SJSA1 (cell line): ENCODE results near the gene IQGAP2. TPM values are rescaled to one million over a fixed set of nuclear protein-coding genes. Genes with fewer than 3 reads are reported as not detected.

Experiments
- DNase-seq, 2 experiments: peaks; one replicate each; pipeline ENCODE4 v3.0.0-alpha.2; 2015 to 2020; ENCODE audit warnings: low spot score in 2 of 2, low read depth in 1 of 2
- H3K27ac ChIP-seq: fragments of 250-450 bp; sonication (Bioruptor Pico); 2 replicates; pipeline ENCODE4 v1.5.1; 2020; ENCODE audit warnings: mild to moderate bottlenecking, moderate library complexity
- H3K27me3 ChIP-seq: fragments of 250-450 bp; sonication (Bioruptor Pico); replicated peaks from 2 replicates; pipeline ENCODE4 v1.5.1; 2020; ENCODE audit warnings: mild to moderate bottlenecking, moderate library complexity
- H3K36me3 ChIP-seq: fragments of 250-450 bp; sonication (Bioruptor Pico); 2 replicates; pipeline ENCODE4 v1.5.1; 2020; ENCODE audit warnings: mild to moderate bottlenecking
- H3K4me1 ChIP-seq: fragments of 250-450 bp; sonication (Bioruptor Pico); replicated peaks from 2 replicates; pipeline ENCODE4 v1.6.1; 2021; ENCODE audit warnings: mild to moderate bottlenecking
- H3K4me3 ChIP-seq: fragments of 250-450 bp; sonication (Bioruptor Pico); 2 replicates; pipeline ENCODE4 v1.5.1; 2020; ENCODE audit warnings: mild to moderate bottlenecking
- H3K9me3 ChIP-seq: fragments of 250-450 bp; sonication (Bioruptor Pico); replicated peaks from 2 replicates; pipeline ENCODE4 v1.5.1; 2020; ENCODE audit warnings: mild to moderate bottlenecking
- total RNA-seq: library from RNA; depleted of rRNA; stranded (reverse); fragments of >200 nt; shearing (Covaris generic); gene quantifications from 2 replicates; pipeline ENCODE4 v1.2.3, GENCODE V29; 2014

IQGAP2 gene
- total RNA-seq, 1 experiment from 2014 or later, result 0.37 TPM

DNA sequence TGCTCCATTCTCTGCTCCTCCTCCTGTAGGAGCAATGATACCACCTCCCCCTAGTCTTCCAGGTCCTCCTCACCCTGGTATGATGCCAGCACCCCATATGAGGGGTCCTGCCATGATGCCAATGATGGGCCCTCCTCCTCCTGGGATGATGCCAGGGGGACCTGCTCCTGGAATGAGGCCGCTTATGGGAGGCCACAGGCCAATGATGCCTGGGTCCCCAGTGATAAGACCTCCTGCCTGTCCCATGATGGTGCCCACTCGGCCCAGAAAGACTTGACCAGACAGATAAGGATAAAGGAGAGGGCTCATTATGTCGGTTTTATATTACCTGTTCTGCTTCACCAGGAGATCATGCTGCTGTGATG is 26.2 kb upstream of the IQGAP2 start:
- Histone ChIP-seq H3K4me3 (no peak overlapping the region), H3K4me1 (peaks cover 12% of the 10 kb centered on the region), H3K27ac (no peak overlapping the region), H3K9me3 (no peaks in the 10 kb centered on the region), H3K27me3 (no peaks in the 10 kb centered on the region), H3K36me3 (no peaks in the 10 kb centered on the region)
- DNase-seq, result no peak

DNA sequence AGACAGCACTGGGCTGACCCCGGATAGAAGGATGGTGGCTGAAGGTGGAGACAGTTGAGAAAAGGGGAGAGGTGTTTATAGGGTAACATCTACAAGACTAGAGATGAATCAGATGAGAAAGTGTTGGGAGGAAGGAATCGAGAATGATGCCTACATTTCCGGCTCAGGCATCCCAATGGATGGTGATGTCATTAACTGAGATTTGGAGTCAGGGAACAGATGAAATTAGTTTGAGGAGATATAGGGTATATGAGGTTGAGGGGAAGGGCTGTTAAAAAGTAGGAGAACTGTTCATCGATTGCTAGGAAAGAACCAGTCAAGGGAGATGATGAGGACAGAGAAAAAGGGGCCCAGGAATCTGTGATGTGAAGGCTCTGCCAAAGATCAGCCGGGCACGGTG is 24.7 kb upstream of the IQGAP2 start:
- Histone ChIP-seq H3K4me3 (no peak overlapping the region), H3K9me3 (no peaks in the 10 kb centered on the region)

DNA sequence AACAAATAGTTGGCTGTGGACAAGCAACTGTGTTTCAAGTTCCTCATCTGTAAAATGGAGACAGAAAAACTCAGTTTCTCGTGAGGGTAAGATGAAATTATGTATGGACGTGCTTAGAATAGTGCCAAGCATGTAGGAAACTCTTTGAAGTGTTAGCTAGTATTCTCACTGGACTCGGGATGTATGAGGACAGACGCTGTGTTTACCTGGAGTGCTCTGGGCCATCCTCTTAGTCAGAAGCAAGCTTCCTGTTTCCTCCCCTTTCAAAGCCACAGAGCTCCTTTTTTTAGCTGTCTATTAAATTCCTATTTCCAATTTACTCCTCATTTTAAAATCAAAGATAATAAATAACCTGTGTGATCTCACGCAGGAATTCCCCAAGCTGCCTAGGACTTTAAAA is 23.8 kb upstream of the IQGAP2 start:
- H3K36me3 ChIP-seq, result no peaks in the 10 kb centered on the region
- DNase-seq, result no peak
- H3K27me3 ChIP-seq, result no peaks in the 10 kb centered on the region
- no peaks in the 10 kb centered on the region for H3K9me3 ChIP-seq
- no peaks in the 10 kb centered on the region for H3K4me1 ChIP-seq
- H3K27ac ChIP-seq, result no peak overlapping the region
- H3K4me3 ChIP-seq, result no peak overlapping the region

More for the DNA sequence above, 24.7 kb upstream of the IQGAP2 start:
- Histone ChIP-seq H3K27ac (no peak overlapping the region), H3K4me1 (no peaks in the 10 kb centered on the region), H3K27me3 (no peaks in the 10 kb centered on the region), H3K36me3 (no peaks in the 10 kb centered on the region)
- no peak for DNase-seq

DNA sequence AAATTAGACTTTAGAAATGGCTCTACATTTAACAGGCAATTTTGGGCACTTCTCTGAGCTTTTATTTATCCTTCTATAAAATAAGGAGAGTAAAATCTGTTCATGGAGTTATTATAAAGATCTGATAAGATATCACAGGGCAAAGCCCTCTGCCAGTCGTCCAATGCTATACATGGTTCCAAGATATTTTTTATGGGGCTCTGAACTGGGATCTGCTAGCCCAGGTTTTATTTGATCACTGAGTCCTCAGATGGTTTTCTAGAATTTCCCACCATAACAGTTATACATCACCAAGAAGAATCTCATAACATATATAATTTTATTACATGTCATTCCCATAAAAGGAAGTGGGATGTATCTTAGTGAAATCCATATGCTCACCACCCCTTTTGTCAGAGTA is 23.2 kb upstream of the IQGAP2 start:
- Histone ChIP-seq H3K27me3 (no peaks in the 10 kb centered on the region), H3K4me3 (no peak overlapping the region), H3K9me3 (no peaks in the 10 kb centered on the region), H3K36me3 (no peaks in the 10 kb centered on the region), H3K27ac (no peak overlapping the region), H3K4me1 (no peaks in the 10 kb centered on the region)
- DNase-seq, result no peak

DNA sequence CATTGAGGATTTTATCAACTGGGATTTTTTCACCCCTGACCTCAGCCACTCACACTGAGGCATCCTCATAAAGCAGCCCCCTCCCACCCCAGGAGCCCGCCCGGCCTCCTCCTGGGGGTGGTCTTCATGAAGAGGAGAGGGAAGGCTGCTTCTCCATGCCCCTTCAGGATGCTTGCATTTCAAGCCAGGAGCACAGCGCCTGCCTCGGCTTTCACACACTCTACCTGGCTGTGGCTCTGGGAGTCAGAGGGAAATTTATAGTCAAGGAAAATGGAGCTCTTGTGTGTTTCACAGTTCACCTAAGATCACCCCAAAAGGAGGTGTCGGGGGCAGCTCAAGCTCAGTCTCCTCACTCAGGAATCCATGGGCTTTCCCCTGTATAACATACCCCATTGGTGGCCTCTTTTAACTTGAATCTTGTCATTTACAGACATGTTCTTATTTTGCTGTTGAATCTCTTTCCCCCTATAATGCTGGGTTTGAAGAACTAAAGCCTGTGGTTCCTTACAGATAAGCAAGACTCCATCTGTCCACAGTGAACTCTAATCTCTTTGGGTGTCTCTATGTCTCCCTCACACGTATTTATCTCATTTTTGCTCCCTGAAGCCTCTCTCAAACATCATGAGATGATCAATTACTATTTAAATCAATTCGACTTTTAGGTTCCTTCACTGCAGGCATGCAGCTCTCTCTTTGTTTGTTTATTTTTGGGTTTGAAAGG is 22.6 kb upstream of the IQGAP2 start:
- H3K4me1 ChIP-seq, result no peaks in the 10 kb centered on the region
- no peaks in the 10 kb centered on the region for H3K27me3 ChIP-seq
- no peak overlapping the region for H3K4me3 ChIP-seq
- no peaks in the 10 kb centered on the region for H3K36me3 ChIP-seq
- no peaks in the 10 kb centered on the region for H3K9me3 ChIP-seq
- no peak overlapping the region for H3K27ac ChIP-seq
- no peak for DNase-seq

DNA sequence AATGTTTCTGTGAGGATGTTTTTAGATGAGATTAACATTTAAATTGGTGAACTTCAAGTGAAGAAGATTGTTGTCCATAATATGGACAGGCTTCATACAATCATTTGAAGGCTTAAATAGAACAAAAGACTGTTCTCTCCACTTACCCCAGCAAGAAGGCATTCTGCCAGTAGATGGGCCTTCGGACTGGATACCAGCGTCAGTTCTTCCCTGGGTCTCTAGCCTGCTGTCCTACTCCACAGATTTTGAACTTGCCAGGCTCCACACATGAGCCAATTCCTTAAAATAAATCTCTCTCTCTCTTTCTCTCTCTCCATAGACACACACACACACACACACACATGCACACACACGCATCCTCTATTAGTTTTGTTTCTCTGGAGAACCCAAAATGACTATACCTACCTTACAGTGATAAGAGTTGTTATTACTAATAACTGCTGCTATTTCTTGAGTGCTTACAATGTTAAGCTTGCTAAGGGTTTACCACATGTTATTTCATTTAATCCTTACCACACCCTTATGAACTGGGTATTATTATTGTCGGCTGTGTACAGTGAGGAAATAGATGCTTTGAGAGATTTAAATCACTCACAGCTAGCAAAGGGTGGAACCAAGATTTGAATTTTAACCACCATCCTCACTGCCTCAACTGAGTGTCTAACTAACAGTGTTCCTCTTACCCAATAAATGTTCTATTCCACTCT is 19.8 kb upstream of the IQGAP2 start:
- DNase-seq, result no peak

DNA sequence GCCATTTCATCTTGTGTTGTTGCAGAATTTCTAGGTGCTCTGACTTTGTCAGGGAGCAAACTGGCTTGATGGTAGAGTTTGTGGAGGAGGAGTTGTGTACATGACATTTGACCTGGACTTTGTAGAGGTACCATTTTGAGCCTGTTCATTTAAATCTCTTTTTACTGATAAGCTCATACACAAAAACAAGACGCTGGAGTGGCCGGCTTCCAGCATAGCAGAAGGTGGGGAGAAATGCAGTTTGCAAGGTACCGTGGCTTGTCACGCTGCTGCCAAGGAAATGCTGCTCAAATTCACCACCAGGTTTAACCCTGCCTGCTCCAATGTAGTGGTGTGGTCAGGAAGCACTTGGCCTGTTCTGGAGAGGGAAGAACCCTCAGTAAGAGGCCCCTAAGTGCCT is 18.9 kb upstream of the IQGAP2 start:
- H3K36me3 ChIP-seq, result no peaks in the 10 kb centered on the region
- no peak overlapping the region for H3K27ac ChIP-seq
- no peaks in the 10 kb centered on the region; the same call in 1 of the 2 replicates for H3K27me3 ChIP-seq
- H3K4me3 ChIP-seq, result no peak overlapping the region
- no peak for DNase-seq
- no peaks in the 10 kb centered on the region for H3K4me1 ChIP-seq
- no peaks in the 10 kb centered on the region for H3K9me3 ChIP-seq

More for the DNA sequence above, 19.8 kb upstream of the IQGAP2 start:
- no peaks in the 10 kb centered on the region for H3K9me3 ChIP-seq
- H3K36me3 ChIP-seq, result no peaks in the 10 kb centered on the region
- no peak overlapping the region for H3K27ac ChIP-seq
- no peak overlapping the region for H3K4me3 ChIP-seq
- H3K4me1 ChIP-seq, result no peaks in the 10 kb centered on the region
- no peaks in the 10 kb centered on the region; the same call in 1 of the 2 replicates for H3K27me3 ChIP-seq

DNA sequence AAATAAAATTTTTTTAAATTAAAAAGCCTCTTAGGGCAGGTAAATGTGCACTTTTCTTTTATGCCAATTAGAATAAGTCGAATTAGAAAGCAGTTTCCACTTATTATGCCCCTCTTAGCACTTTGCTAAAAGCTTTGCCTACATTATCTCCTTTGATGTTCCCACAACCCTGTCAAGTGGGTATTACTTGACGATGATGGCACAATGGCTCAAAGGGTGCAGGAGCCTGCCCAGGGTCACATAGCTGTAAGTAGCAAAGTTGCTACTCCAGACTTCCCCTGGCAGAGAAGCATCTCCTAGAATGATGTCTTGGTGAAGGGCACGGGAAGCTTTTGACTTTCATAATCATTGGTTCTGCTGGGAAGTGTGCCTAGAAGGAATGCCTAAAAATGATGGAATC is 18.4 kb upstream of the IQGAP2 start:
- no peaks in the 10 kb centered on the region; the same call in 1 of the 2 replicates for H3K27me3 ChIP-seq
- no peak overlapping the region for H3K27ac ChIP-seq
- no peak for DNase-seq
- H3K36me3 ChIP-seq, result no peaks in the 10 kb centered on the region
- no peaks in the 10 kb centered on the region for H3K4me1 ChIP-seq
- no peaks in the 10 kb centered on the region for H3K9me3 ChIP-seq
- H3K4me3 ChIP-seq, result no peak overlapping the region

DNA sequence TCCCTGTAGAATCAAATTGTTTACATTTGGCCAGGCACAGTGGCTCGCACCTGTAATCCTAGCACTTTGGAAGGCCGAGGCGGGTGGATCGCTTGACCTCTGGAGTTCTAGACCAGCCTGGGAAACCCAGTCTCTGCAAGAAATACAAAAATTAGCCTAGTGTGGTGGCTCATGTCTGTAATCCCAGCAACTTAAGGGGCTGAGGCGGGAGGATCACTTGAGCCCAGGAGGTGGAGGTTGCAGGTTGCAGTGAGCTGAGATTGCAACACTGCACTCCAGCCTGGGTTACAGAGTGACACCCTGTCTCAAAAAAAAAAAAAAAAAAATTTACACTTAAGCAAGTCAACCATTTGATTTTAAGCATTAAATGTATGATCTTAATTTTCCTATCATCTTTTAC is 17.5 kb upstream of the IQGAP2 start:
- H3K36me3 ChIP-seq, result no peaks in the 10 kb centered on the region
- DNase-seq, result no peak
- no peaks in the 10 kb centered on the region for H3K9me3 ChIP-seq
- H3K4me1 ChIP-seq, result no peaks in the 10 kb centered on the region
- H3K27me3 ChIP-seq, result no peaks in the 10 kb centered on the region; the same call in 1 of the 2 replicates
- H3K4me3 ChIP-seq, result no peak overlapping the region
- no peak overlapping the region for H3K27ac ChIP-seq

DNA sequence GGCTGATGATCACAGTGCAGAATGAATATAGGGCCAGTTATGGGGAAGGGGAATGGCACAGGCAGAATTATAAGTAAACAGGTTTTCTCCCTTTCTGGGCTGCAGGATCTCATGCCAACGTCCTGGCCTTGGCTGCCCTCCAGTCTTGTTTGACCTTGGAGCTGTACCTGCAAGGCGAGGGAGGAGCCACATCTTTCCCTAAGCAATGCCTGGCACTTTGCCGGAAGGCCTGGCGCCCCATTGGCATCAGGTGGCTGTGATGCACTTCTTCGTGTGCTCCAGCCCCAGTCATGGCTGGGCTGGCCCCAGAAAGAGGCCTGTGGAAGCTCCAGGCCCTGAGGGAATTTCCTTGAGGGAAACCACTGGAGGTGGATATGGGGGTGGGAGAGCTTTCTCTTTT is 16.7 kb upstream of the IQGAP2 start:
- Histone ChIP-seq H3K36me3 (no peaks in the 10 kb centered on the region), H3K4me3 (no peak overlapping the region), H3K27ac (no peak overlapping the region), H3K9me3 (no peaks in the 10 kb centered on the region), H3K27me3 (no peaks in the 10 kb centered on the region; the same call in 1 of the 2 replicates), H3K4me1 (no peaks in the 10 kb centered on the region)
- DNase-seq, result no peak

DNA sequence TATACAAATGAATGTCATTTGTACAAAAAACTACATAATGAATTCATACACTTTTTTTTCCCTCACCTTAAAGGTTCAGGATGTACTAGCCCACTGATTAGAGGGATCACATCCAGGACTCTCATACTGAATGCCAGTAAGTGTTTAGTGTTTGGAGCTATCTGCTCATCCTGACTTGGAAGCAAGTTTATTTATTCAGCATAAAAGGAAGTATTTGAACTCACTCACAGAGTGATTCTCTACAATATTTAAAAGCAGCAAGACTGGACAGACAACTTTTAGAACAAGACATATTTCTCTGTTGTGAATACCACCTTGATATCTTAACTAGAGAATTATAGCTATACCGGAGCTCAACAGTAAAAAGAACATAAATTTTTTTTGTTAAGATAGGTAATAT is 14.8 kb upstream of the IQGAP2 start:
- no peaks in the 10 kb centered on the region for H3K36me3 ChIP-seq
- H3K27me3 ChIP-seq, result no peaks in the 10 kb centered on the region; the same call in 1 of the 2 replicates
- H3K4me3 ChIP-seq, result no peak overlapping the region
- H3K4me1 ChIP-seq, result no peaks in the 10 kb centered on the region
- no peak overlapping the region for H3K27ac ChIP-seq
- no peaks in the 10 kb centered on the region for H3K9me3 ChIP-seq
- no peak for DNase-seq

DNA sequence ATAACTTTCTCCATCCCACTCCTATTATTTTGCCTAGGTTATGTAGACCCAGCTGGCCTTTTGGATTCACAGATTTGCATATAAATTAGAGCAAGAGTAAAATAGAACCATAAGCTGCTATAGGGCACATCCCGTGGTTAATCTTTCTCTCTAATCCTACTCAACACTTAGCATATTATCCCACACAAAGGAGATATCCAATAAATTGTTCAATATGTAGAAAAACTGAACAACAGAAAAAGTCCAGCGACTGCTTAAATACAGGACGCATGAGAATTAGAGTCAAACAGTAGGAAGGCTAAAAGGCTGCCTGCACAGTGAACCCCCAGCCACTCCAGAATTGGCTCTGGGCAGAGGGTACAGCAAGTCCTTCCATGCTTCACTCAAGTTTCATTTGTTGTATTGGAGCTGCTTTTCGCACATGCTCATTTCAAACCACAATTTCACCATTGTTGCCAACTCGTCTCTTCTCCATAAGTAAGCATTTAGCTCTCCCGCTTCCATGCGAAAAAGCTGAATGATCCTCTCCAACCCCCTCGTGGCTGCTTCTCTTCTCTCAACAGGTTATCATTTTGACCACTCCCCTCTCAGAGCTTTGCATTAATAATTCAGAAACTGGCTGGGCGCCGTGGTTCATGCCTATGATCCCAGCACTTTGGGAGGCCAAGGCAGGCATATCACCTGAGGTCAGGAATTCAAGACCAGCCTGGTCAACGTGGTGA is 14.1 kb upstream of the IQGAP2 start:
- DNase-seq, result no peak
- Histone ChIP-seq H3K4me1 (no peaks in the 10 kb centered on the region), H3K27ac (no peak overlapping the region), H3K9me3 (no peaks in the 10 kb centered on the region), H3K36me3 (no peaks in the 10 kb centered on the region), H3K27me3 (no peaks in the 10 kb centered on the region; the same call in 1 of the 2 replicates), H3K4me3 (no peak overlapping the region)

DNA sequence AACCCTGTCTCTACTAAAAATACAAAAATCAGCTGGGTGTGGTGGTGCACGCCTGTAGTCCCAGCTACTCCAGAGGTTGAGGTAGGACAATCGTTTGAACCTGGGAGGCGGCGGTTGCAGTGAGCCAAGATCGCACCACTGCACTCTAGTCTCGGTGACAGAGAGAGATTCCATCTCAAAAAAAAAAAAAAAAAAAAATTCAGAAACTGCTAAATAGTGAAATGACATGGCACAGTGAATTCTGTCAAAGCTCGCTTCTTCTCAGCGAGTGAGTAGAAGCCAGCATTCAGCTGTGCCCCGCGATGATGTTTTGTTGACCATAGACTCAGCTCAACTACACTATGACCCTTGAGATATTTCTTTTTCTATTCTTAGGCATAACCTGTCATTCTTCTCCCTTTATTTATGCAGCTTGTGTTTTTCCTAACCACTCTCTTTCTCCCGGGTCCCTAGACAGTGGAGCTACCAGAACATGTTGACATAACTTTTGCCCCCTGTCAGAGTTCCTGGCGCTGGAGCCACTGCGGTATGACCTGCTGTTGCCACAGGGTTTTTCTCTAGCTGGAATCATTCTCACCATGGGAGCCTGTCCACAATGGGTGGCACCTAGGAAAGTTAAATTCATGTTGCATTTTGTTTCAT is 13.5 kb upstream of the IQGAP2 start:
- no peaks in the 10 kb centered on the region for H3K36me3 ChIP-seq
- no peak overlapping the region for H3K4me3 ChIP-seq
- no peak overlapping the region for H3K27ac ChIP-seq
- H3K9me3 ChIP-seq, result no peaks in the 10 kb centered on the region
- H3K4me1 ChIP-seq, result no peaks in the 10 kb centered on the region
- DNase-seq, result no peak
- H3K27me3 ChIP-seq, result no peaks in the 10 kb centered on the region; the same call in 1 of the 2 replicates
